ENCODE measurements around the gene PWWP2B. TPM values are rescaled to one million over a fixed set of nuclear protein-coding genes. Genes with fewer than 3 reads are reported as not detected.

The PWWP2B gene
- total RNA-seq, 2 experiments from 2014 or later = 6.9 to 12.8 TPM

DNA sequence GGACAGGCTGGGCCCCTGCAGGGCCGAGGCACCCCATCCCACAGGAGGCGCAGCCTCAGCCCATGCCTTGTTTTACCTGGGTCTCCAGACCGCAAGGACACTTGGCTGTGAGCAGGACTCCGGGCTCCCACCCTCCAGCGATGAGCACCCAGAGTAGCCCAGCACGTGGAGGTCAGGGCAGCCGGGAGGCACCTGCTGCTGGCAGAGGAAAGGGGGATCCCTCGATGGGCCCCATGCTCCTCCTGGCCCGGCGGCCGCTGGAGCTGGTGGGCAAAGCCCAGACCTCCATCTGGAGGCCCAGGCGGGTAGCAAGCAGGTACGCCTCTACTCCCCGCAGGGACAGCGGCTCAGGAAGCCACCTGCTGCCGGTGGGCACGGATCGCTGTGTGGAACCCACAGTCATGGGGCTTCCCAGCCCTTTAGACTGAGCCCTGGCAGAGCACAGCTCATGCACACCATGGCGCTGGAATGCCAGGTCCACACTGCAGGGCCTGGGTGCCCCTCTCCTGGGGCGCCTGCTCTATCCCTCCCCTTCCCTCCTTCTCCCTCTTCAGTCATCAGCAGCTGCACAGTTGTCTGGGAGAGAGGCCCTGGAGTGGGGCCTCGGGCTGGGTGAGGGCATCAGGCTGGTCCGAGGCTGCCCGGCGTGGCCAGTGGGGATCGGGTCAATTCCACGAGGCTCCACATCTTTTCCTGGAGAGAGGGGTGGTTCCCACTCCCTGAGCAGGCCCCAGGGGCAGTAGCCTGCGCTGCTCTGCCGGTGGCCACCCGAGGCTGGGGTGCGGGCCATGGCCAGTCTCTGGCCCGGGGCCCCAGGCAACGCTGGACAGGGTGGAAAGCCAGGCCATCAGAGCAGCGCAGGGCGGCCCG lies 65.7 kb downstream of the PWWP2B start:
- CTCF ChIA-PET = no interaction called here
- Mint-ChIP-seq H3K27me3 (no peaks in the 10 kb centered on the region), H3K4me1 (peaks cover 2% of the 10 kb centered on the region), H3K36me3 (no peaks in the 10 kb centered on the region), H3K9me3 (ENCODE audit: low read depth) (no peaks in the 10 kb centered on the region), H3K4me3 (no peak overlapping the region), H3K27ac (no peak overlapping the region)
- DNase-seq (no peak), ATAC-seq (no peak)

DNA sequence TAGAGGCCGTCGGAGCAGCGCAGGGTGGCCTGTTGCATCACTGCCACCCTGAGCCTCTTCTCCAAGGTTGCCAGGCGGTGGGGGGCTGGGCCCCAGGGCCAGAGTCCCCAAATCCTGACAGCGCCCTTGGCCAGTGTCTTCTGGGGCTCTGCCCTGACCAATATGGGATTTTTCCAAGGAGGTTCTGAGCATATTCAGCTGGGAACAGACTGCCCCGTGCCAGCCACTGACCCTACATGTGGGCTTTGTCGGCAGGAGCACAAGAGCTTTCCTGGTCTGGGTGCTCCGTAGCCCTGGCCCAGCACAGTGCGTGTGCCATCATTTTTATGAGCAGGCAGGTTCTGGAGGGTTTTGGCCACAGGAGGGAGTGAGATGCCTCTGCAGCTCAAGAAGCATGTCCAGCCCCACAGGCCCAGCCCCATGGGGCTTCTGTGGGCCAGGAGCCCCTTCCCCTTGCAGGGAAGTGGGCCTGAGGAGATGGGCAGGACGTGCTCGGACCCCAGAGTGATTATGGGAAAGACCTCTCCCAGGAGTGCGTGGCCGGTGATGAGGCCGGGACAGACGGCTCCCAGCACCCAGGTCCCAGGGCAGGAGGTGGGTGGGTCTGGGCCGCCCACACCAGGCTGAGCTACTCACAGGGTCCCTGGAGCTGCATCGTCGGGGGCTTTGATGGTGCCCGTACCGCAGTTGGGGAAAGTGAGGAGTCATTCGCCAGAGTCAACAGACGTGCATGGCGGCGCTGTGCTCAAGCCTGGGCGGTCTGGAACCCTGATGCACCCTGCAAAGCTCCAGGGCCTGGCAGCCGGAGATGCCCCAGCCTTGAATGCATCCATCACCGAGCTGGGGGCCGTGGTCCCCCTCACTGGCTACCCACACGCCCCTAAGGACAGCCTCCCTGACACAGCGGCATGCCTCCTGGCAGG lies 66.6 kb downstream of the PWWP2B start:
- Mint-ChIP-seq H3K36me3 (no peaks in the 10 kb centered on the region), H3K4me3 (no peak overlapping the region), H3K27ac (no peak overlapping the region), H3K4me1 (peaks cover 1% of the 10 kb centered on the region), H3K27me3 (no peaks in the 10 kb centered on the region), H3K9me3 (ENCODE audit: low read depth) (no peaks in the 10 kb centered on the region)
- no peak for ATAC-seq
- CTCF ChIA-PET = interaction anchor here (1.0 kb wide), 1 partner anchor 8 kb away, joined by 3 read pairs; no protein-coding TSS in a partner anchor
- DNase-seq = no peak

DNA sequence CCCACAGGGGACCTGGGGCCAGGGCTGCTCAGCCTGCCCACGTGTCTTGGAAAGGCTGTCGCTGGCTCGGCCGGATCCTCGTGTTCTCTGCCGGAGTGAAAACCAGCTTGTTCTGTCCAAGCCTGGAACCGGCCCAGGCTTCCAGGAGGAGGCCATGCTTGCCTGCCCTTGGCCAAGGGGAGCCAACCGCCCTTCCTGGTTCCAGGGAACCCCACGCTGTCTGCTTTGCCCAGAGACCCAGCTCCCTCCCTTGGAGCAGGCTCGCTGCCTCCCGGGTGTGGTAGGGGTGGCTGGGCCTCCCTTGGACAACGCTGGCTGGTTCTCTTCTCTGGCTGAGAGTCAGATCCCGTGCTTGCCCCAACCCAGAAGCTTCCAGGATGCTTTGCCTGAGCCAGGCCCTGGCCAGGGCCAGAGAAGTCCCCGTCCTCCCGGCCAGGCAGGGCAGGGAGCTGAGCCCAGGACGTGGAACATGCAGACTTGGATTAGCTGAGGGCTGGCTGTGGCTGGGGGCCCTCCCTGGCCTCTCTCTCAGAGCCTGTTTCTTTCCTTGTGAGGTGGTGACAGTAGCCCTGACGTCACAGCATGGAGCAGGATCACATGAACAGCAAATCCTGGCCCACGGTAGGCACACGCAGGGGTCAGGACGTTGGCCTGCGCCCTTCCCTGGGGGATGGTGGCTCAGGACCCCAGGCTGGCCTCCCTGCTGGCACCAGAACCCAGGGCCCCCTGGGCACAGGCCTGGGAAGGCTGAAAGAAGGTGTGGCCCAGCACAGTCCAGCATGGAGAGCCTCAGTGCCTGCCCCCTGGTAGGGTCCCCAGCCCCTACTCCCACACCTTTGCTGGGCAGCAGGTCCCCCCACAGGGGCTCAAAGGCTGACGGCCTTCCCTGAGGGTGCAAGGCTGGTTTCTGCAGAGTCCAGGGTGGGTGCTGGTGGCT lies 67.5 kb downstream of the PWWP2B start:
- ATAC-seq = no peak
- Mint-ChIP-seq H3K36me3 (no peaks in the 10 kb centered on the region), H3K4me1 (no peaks in the 10 kb centered on the region), H3K9me3 (ENCODE audit: low read depth) (no peaks in the 10 kb centered on the region), H3K27me3 (peaks cover under 1% of the 10 kb centered on the region), H3K4me3 (no peak overlapping the region), H3K27ac (no peak overlapping the region)
- DNase-seq = no peak
- CTCF ChIA-PET = interaction anchor here (1.0 kb wide), 1 partner anchor 9 kb away, joined by 3 read pairs; no protein-coding TSS in a partner anchor

DNA sequence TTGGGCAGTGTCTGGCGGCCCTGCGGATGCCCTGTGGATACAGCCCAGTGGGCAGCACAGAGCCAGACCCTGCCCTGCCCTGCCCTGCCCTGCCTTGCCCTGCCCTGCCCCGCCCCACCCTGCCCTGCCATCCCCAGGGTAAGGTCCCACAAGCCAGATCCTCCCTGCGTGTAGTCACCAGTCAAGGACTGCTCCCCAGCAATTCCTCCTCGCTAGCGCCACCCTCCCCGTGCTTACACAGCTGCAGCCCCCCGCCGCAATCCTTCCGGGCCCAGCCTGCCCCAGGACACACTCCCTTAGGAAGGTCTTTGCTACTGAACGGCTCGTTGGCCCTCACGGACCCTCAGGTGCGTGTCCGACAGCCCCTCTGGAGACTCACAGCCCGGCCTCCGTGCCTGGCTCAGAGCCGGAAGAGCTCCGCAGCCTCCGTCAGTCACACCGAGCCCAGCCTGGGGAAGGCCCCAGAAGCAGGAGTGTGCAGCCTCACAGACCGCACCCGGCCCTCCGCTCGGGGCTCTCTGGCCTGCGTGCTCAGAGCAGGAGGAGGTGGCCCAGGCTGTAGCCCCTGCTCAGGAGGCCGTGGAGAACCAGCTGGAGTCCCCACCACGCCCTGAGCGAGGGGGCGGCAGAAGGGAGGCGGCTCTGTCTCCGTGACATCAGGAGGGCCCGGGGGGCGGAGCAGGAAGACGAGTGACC lies 68.3 kb downstream of the PWWP2B start:
- Mint-ChIP-seq H3K9me3 (ENCODE audit: low read depth) (no peaks in the 10 kb centered on the region), H3K27me3 (peaks cover 3% of the 10 kb centered on the region), H3K4me1 (no peaks in the 10 kb centered on the region), H3K36me3 (no peaks in the 10 kb centered on the region), H3K4me3 (no peak overlapping the region), H3K27ac (no peak overlapping the region)
- DNase-seq = no peak
- CTCF ChIA-PET = no interaction called here
- no peak for ATAC-seq

DNA sequence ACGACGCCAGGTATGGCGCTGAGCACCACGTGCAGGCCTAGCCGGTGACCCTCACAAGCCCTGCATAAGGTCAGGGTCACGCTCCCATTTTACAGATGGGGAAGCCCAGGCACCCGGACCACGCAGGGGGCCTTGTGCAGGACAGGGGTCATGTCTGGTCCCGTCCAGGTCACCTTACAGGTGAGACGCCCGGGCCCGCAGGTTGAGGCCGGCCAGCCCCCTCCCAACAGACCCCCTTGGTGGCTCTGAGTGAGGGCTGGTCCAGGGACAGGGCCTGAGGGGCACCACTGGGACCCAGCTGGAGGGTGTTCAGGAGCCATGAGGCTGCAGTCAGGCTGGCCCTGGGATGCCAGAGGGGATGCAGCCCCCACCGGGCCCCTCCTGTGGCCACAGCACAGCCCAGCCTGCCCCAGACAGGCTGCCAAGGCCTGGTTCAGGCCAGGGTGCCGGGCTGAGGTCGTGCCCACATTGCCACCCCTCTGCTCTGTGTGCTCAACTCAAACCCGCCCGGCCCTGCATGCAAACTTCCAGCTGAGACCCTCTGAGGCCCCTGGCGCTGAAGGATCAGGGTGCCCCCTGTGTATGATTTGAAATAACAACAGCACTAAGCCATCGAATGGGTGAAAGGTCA lies 69.0 kb downstream of the PWWP2B start:
- DNase-seq (no peak), ATAC-seq (no peak)
- no peak overlapping the region for H3K4me3 Mint-ChIP-seq
- peaks cover 7% of the 10 kb centered on the region for H3K27me3 Mint-ChIP-seq
- no peaks in the 10 kb centered on the region for H3K9me3 Mint-ChIP-seq (ENCODE audit: low read depth)
- no peaks in the 10 kb centered on the region for H3K36me3 Mint-ChIP-seq
- CTCF ChIA-PET = no interaction called here
- no peaks in the 10 kb centered on the region for H3K4me1 Mint-ChIP-seq
- H3K27ac Mint-ChIP-seq = no peak overlapping the region

DNA sequence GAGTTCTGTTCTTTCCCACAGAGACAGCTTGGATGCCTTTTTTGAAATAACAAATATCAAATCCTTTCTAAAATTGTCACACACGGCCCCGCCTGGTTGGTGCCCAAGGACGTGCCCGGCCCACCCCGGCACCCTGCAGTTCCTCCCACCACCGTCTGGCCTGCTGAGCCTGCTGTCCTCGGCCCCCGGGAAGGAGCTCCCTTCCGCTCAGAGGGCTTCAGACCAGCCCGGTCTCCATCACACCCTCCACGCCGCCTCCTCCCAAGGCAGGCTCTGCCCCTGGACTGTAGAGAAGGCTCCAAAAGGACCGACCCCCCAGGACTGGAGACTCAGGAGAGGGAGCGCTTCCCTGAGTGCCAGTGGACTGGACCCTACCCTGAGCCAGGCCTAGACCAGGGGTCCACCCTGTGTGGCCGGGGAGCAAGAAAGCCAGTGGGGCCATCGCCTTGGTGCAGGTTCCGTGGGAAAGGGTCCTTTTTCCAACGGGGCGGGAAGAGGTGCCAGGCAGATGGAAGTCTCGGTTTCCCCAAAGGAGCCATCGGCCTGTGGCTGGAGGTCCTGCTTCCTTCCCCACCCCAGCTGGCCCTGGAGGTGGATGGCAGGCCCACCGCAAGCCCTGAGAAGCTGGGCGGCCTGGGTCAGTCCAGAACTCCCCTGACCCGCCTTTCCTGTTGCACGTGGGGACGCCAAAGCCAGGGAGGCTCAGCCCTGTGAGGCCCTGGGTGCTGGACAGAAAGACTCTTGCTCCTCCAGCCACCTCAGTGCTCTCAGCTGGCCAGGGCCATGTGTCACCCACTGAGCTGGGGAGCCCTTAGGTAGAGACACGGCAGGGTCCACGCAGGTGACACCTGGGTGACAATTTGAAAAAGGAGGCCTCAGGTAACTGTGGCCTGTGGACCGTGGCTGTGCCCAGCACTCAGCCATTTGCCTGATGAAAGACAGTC lies 69.8 kb downstream of the PWWP2B start:
- CTCF ChIA-PET = no interaction called here
- H3K4me3 Mint-ChIP-seq = no peak overlapping the region
- peaks cover 2% of the 10 kb centered on the region for H3K9me3 Mint-ChIP-seq (ENCODE audit: low read depth)
- H3K36me3 Mint-ChIP-seq = no peaks in the 10 kb centered on the region
- H3K4me1 Mint-ChIP-seq = no peaks in the 10 kb centered on the region
- DNase-seq (no peak), ATAC-seq (no peak)
- no peak overlapping the region for H3K27ac Mint-ChIP-seq
- H3K27me3 Mint-ChIP-seq = peaks cover 11% of the 10 kb centered on the region

Other genes with a start within 250 kb of the PWWP2B start
- gene DPYSL4, start 210.3 kb upstream of the PWWP2B start, total RNA-seq = 1 to 10 TPM; 1.5 to 2.6 TPM
- 10 to 100 TPM; 11.6 to 15.9 TPM for gene STK32C, start 89.2 kb upstream of the PWWP2B start, total RNA-seq
- gene LRRC27, start 65.0 kb upstream of the PWWP2B start, total RNA-seq = 1 to 10 TPM; 5.4 to 5.8 TPM
- 1 to 10 TPM; 6.6 to 7.0 TPM for gene INPP5A, start 140.6 kb downstream of the PWWP2B start, total RNA-seq

Measured in activated CD8-positive, alpha-beta memory T cell treated with anti-CD3 and anti-CD28 coated beads, Interleukin-2, amount 10 ng/mL, durations not matched to agents 7 days and 5 days (primary cell).